GM10248 (cell line): Measurements from ENCODE around the gene MYOM3.

Source experiments
- CTCF ChIA-PET: fragments of 300-600 bp; sonication (Branson Sonifier 250); formaldehyde crosslinking; extraction: SDS; loops from one replicate; lab custom pipeline; 2021; ENCODE audit warnings: antibody characterized with exemption; lab: Yijun Ruan, JAX
- POLR2A ChIA-PET: fragments of 350-650 bp; sonication (Branson Sonifier 250); formaldehyde crosslinking; extraction: SDS; loops from one replicate; lab custom pipeline; 2020; ENCODE audit warnings: antibody characterized with exemption; lab: Yijun Ruan, JAX
- DNase-seq: peaks from one replicate; pipeline ENCODE4 v3.0.0; 2012; ENCODE audit errors: extremely low spot score
- CTCF ChIP-seq: IDR thresholded peaks from 2 replicates; pipeline ENCODE4 v1.5.1; 2012; ENCODE audit warnings: mild to moderate bottlenecking, low read depth; ENCODE audit errors: extremely low read depth, missing control alignments, control extremely low read depth

The MYOM3 gene

GRCh38 chr1:24090736-24091135 is 21.2 kb downstream of the MYOM3 start:
- CTCF ChIA-PET: interaction anchor here (1.3 to 1.7 kb wide), 2 partner anchors 20 to 497 kb away, joined by 3 to 8 read pairs; no protein-coding TSS in a partner anchor
- no peak for DNase-seq
- TF ChIP-seq CTCF: no peak
- POLR2A ChIA-PET: no interaction called here

- POLR2A ChIA-PET: no interaction called here
- CTCF ChIA-PET: interaction anchor here (1.3 to 1.7 kb wide), 2 partner anchors 19 to 497 kb away, joined by 3 to 8 read pairs; no protein-coding TSS in a partner anchor
- no peak for TF ChIP-seq CTCF
- DNase-seq: no peak
Measured at GRCh38 chr1:24089743-24090555, 22.0 kb downstream of the MYOM3 start.

- CTCF ChIA-PET: interaction anchor here (1.7 kb wide), 1 partner anchor 18 kb away, joined by 8 read pairs; no protein-coding TSS in a partner anchor
- POLR2A ChIA-PET: no interaction called here
- no peak for TF ChIP-seq CTCF
- DNase-seq: no peak
Measured at GRCh38 chr1:24089027-24089742, 22.8 kb downstream of the MYOM3 start.

GRCh38 chr1:24086466-24086865 is 25.5 kb downstream of the MYOM3 start:
- ChIA-PET POLR2A (no interaction called here), CTCF (interaction anchor here (1.1 to 2.3 kb wide), 2 partner anchors 64 to 116 kb away, joined by 3 to 5 read pairs; no protein-coding TSS in a partner anchor)
- no peak for TF ChIP-seq CTCF
- DNase-seq: no peak

- TF ChIP-seq CTCF: no peak
- CTCF ChIA-PET: interaction anchor here (1.1 kb wide), 1 partner anchor 116 kb away, joined by 3 read pairs; no protein-coding TSS in a partner anchor
- POLR2A ChIA-PET: no interaction called here
- no peak for DNase-seq
Measured at GRCh38 chr1:24085546-24085945, 26.4 kb downstream of the MYOM3 start.

GRCh38 chr1:24085007-24085406 is 26.9 kb downstream of the MYOM3 start:
- POLR2A ChIA-PET: no interaction called here
- DNase-seq: no peak
- TF ChIP-seq CTCF: no peak
- CTCF ChIA-PET: interaction anchor here (0.9 to 3.1 kb wide), 2 partner anchors 9 to 13 kb away, joined by 3 to 14 read pairs; no protein-coding TSS in a partner anchor
